ENCODE data around the gene MPG.

GRCh38 chr16:77807-78443 lies at the start of gene MPG:
- TF ChIP-seq POLR2A (IDR thresholded peaks at IDR 0.05; ENCODE audit: low read length) (peak; percentile 68), GATA1 (IDR thresholded peaks at IDR 0.05; ENCODE audit: low read depth, low read length) (no peak)

Data from erythroblast (primary cell).